Measurements from ENCODE around the gene CHST6.

DNA sequence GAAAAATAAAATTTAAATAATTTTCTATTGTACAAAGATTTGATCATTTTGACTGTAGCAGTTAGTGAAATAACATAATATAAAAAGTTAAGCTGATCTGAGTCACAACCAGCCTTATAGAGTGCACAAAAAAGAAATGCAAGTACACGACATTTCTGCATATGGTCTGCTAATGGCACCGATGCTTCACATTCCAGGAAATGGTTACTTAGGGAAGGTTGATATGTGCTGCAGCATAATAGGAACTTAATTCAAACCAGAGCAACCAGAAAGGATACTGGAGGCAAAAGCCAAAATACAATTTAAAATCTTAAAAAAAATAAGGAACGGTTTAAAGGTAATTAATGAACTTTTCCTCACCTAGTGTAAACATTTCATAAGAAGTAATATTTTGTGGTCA lies 51.9 kb downstream of the CHST6 start:
- TF ChIP-seq, protein P1, sequence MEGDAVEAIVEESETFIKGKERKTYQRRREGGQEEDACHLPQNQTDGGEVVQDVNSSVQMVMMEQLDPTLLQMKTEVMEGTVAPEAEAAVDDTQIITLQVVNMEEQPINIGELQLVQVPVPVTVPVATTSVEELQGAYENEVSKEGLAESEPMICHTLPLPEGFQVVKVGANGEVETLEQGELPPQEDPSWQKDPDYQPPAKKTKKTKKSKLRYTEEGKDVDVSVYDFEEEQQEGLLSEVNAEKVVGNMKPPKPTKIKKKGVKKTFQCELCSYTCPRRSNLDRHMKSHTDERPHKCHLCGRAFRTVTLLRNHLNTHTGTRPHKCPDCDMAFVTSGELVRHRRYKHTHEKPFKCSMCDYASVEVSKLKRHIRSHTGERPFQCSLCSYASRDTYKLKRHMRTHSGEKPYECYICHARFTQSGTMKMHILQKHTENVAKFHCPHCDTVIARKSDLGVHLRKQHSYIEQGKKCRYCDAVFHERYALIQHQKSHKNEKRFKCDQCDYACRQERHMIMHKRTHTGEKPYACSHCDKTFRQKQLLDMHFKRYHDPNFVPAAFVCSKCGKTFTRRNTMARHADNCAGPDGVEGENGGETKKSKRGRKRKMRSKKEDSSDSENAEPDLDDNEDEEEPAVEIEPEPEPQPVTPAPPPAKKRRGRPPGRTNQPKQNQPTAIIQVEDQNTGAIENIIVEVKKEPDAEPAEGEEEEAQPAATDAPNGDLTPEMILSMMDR (IDR thresholded peaks at IDR 0.05) = no peak
- TF ChIP-seq POLR2A (IDR thresholded peaks at IDR 0.05) = no peak

Data from right lobe of liver (tissue), 4 donors.